Natural killer cell (primary cell): ENCODE results near the gene ANGPTL2. TPM values are rescaled to one million over a fixed set of nuclear protein-coding genes. Genes with fewer than 3 reads are reported as not detected.

Source experiments
- ATAC-seq, 3 donors: fragments of 150-1000 bp in 2 of 3; fragments of 200-7000 bp in 1 of 3; cut with Tn5 transposase; 1 replicate in 1 of 3; 2 replicates in 2 of 3; pipeline ENCODE4 v1.10.0; 2021; ENCODE audit warnings: mild to moderate bottlenecking in 2 of 3, moderate library complexity in 2 of 3
- DNase-seq, 2 donors: peaks; one replicate each; pipeline versions ENCODE4 v3.0.0 to v3.0.0-alpha.2; 2013 to 2021; ENCODE audit warnings: mixed read lengths in 1 of 2
- H3K27ac ChIP-seq: one replicate; pipeline ENCODE4 v1.5.1; 2013; ENCODE audit warnings: mild to moderate bottlenecking, low read length
- H3K27me3 ChIP-seq: one replicate; pipeline ENCODE4 v1.6.1; 2013; ENCODE audit warnings: low read length; ENCODE audit not compliant: control insufficient read depth, insufficient read depth
- H3K36me3 ChIP-seq: one replicate; pipeline ENCODE4 v1.6.1; 2013; ENCODE audit warnings: low read length; ENCODE audit not compliant: control insufficient read depth, insufficient read depth
- H3K4me1 ChIP-seq: one replicate; pipeline ENCODE4 v1.6.1; 2013; ENCODE audit warnings: low read length; ENCODE audit not compliant: control insufficient read depth, insufficient read depth
- H3K4me3 ChIP-seq: one replicate; pipeline ENCODE4 v1.5.1; 2013; ENCODE audit warnings: low read length
- H3K9me3 ChIP-seq: one replicate; pipeline ENCODE4 v1.6.1; 2013; ENCODE audit warnings: low read length; ENCODE audit not compliant: control insufficient read depth, insufficient read depth
- H3K27ac Mint-ChIP-seq, 2 donors: one replicate each; pipeline ENCODE4 v1.8.0; 2022; ENCODE audit warnings: mild to moderate bottlenecking in 2 of 2, mixed read lengths in 2 of 2, moderate library complexity in 1 of 2
- H3K27me3 Mint-ChIP-seq, 2 donors: one replicate each; pipeline ENCODE4 v1.8.0; 2022; ENCODE audit warnings: low read depth in 2 of 2, mixed read lengths in 2 of 2
- H3K36me3 Mint-ChIP-seq: one replicate; pipeline ENCODE4 v1.8.0; 2022; ENCODE audit warnings: mixed read lengths
- H3K4me1 Mint-ChIP-seq, 2 donors: one replicate each; pipeline ENCODE4 v1.8.0; 2022; ENCODE audit warnings: mixed read lengths in 2 of 2
- H3K4me3 Mint-ChIP-seq: one replicate; pipeline ENCODE4 v1.8.0; 2022; ENCODE audit warnings: mild to moderate bottlenecking, moderate library complexity, mixed read lengths
- H3K9me3 Mint-ChIP-seq, 2 donors: one replicate each; pipeline ENCODE4 v1.8.0; 2022; ENCODE audit warnings: mixed read lengths in 2 of 2
- WGBS: methylation state at CpG from one replicate; pipeline ENCODE4 v1.1.7; 2013; ENCODE audit warnings: missing lambda C conversion rate; ENCODE audit not compliant: insufficient coverage; 5-methylcytosine and 5-hydroxymethylcytosine counted together
- intact Hi-C: fragments of 100-400 bp; cut with micrococcal nuclease; formaldehyde crosslinking; loops from one replicate; pipeline ENCODE4 v1.14.2; 2022
- total RNA-seq, 4 donors: library from RNA; stranded (reverse); fragments of 120-200 nt in 1 of 4; gene quantifications; one replicate each; pipeline versions ENCODE4 v1.2.3 to v1.2.4, GENCODE V29; 2013 to 2022
- TF ChIP-seq, protein P1 (sequence below): fragments of 200-600 bp; IDR thresholded peaks from one replicate; pipeline ENCODE4 v1.8.0; 2022; ENCODE audit warnings: antibody characterized with exemption

The ANGPTL2 gene
- total RNA-seq, 3 donors from 2014 or later (not counting 1 experiment from before 2014, with no cell fraction given): not detected

DNA sequence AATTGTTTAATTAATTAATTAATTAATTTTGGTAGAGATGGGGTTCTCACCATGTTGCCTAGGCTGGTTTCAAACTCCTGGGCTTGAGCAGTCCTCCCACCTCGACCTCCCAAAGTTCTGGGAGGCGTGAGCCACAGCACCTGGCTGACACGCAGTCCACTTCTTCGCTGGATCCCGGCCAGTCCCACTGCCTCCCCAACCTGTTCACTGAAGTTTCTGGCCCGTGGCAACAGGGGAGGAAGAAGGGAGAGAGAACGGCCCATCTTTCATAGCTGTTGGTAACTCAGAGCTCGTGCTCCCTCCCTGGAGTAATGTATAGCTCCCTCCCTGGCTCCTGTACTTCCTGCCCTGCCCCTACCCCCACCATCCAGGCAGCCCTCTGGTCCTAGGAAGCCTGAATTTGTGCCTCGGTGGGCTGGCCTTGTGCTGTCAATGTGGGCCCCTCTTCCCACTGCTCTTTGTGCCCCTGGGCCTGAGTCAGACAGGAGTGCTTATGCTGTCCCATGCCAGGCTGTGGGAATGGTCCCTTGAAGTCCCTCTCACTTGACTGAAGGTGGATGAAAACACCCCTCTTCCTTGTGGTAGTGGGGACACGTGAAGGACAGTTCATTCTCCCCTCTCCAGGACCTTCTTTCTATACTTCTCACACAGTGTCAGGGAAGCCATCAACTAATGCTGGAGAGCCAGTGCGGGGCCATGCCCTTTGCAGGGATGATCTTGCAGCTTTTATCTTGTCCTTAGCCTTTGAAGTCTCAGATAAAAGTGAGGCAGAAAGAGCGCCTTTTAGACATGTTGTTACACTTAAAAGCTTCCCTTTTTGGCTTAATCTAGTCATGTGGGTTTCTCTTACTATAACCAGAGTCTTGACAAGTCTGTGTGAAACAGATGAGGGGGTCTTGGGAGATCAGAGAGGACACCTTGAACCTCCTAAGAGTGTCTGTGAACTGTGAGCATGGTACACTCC is 38.1 kb downstream of the ANGPTL2 start:
- Histone ChIP-seq H3K27me3 (no peaks in the 10 kb centered on the region), H3K36me3 (no peaks in the 10 kb centered on the region), H3K4me1 (no peaks in the 10 kb centered on the region), H3K9me3 (no peaks in the 10 kb centered on the region), H3K27ac (no peak overlapping the region), H3K4me3 (no peak overlapping the region)
- peak in 1 of 2 donors; percentile 22 for DNase-seq
- Mint-ChIP-seq H3K4me1 (no peaks in the 10 kb centered on the region), H3K27ac (no peak overlapping the region), H3K36me3 (no peaks in the 10 kb centered on the region), H3K9me3 (no peaks in the 10 kb centered on the region), H3K27me3 (no peaks in the 10 kb centered on the region), H3K4me3 (no peak overlapping the region)
- TF ChIP-seq, protein P1, sequence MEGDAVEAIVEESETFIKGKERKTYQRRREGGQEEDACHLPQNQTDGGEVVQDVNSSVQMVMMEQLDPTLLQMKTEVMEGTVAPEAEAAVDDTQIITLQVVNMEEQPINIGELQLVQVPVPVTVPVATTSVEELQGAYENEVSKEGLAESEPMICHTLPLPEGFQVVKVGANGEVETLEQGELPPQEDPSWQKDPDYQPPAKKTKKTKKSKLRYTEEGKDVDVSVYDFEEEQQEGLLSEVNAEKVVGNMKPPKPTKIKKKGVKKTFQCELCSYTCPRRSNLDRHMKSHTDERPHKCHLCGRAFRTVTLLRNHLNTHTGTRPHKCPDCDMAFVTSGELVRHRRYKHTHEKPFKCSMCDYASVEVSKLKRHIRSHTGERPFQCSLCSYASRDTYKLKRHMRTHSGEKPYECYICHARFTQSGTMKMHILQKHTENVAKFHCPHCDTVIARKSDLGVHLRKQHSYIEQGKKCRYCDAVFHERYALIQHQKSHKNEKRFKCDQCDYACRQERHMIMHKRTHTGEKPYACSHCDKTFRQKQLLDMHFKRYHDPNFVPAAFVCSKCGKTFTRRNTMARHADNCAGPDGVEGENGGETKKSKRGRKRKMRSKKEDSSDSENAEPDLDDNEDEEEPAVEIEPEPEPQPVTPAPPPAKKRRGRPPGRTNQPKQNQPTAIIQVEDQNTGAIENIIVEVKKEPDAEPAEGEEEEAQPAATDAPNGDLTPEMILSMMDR: no peak
- ATAC-seq: no peak
- intact Hi-C loops: no loop called here
- 83% methylated on average over 11 of the region's 12 CpGs for WGBS

DNA sequence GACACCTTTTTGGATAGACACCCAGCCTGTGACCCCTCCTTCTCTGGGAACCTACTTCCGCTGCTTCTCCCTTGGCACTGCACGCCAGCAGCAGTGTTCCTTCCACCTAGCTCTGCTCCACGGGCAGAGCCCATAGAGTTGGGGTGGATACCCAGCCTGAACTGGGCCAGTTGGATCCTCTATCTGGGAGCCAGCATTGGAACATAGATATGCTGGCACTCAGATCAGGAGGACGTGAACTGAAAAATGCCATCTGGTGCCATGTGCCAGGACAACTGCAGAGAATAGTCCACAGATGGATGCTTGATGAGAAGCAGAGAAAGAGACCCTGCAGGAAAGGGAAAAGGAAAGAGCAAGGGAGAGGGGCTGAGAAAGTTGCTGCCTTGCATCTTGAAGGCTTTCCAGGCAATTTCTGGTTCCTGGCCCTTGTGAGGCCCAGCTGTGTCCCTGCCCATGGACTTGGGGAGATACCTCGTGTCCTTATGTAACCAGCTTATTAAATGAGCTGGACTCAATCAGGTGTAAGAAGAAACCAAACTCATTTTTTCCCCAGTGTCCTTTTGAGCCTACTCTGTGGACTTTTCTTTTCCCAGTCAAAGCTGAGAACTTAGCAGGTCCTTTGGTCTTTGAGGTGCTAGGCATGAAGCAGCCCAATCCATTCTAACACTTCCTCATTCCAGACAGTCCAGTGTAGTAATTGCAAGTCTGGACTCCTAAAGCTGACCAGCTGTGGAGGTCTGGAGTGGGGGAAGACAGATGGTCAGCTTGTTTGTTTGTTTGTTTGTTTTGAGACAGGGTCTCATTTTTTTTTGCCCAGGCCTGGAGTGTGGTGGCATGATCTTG is 39.1 kb downstream of the ANGPTL2 start:
- Histone ChIP-seq H3K4me3 (no peak overlapping the region), H3K4me1 (no peaks in the 10 kb centered on the region), H3K27ac (no peak overlapping the region), H3K9me3 (no peaks in the 10 kb centered on the region), H3K27me3 (no peaks in the 10 kb centered on the region), H3K36me3 (no peaks in the 10 kb centered on the region)
- ATAC-seq: no peak
- H3K27ac Mint-ChIP-seq: no peak overlapping the region
- 90% methylated on average over 5 of the region's 5 CpGs for WGBS
- intact Hi-C loops: no loop called here
- DNase-seq: no peak
- no peak overlapping the region for H3K4me3 Mint-ChIP-seq
- no peaks in the 10 kb centered on the region for H3K9me3 Mint-ChIP-seq
- TF ChIP-seq, protein P1: no peak
- H3K4me1 Mint-ChIP-seq: no peaks in the 10 kb centered on the region
- H3K36me3 Mint-ChIP-seq: no peaks in the 10 kb centered on the region
- H3K27me3 Mint-ChIP-seq: no peaks in the 10 kb centered on the region

DNA sequence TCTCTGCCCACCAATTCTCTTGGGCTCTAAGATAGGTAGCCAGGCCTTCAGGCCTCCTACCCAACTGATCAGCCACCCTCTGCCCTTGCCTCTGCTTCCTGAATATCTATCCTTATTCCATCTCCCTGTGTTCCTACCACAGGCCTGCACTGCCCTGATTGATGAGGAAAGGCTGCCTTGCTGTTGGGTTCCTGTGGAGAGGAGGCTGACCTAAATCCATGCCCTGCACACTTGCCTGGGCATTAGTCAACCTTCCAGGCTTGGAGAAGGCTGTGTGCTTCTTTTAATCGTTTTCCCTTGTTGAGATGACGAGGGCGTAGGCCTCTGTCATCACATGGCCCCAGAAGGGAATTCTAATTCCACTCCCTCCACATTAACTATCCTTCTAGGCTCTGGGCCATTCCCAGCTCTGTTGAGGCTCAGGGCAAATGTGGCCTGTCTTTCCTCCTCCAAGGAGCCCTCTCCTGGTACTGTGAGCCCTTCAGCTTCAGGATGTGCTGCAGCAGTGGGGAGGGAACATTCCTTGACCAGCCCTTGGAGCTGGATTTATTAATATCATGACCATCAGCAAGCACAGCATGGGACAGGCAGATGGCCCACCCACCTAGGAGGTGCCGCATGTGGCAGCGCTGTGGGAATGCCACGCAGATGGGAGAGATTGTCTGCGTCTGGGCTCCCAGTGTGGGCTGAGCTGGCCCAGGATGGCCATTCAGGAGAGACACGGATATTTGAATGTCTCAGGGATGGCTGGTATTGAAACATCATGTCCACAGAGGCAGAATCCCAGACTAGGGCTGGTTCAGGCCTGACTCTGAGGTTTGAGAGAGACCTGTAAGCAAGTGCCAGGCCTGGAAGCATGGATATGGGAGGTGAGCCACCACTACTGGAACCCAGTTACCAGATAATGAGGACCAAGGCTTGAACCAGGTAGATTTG is 40.9 kb downstream of the ANGPTL2 start:
- TF ChIP-seq, protein P1: no peak
- Histone ChIP-seq H3K27me3 (no peaks in the 10 kb centered on the region), H3K36me3 (no peaks in the 10 kb centered on the region), H3K4me3 (no peak overlapping the region), H3K9me3 (no peaks in the 10 kb centered on the region), H3K27ac (no peak overlapping the region), H3K4me1 (no peaks in the 10 kb centered on the region)
- ATAC-seq: no peak
- DNase-seq: no peak
- Mint-ChIP-seq H3K36me3 (no peaks in the 10 kb centered on the region), H3K27me3 (peaks cover 0 to 4% of the 10 kb centered on the region in 2 donors), H3K9me3 (no peaks in the 10 kb centered on the region), H3K4me3 (no peak overlapping the region), H3K27ac (no peak overlapping the region), H3K4me1 (no peaks in the 10 kb centered on the region)
- intact Hi-C loops: no loop called here
- WGBS: 91% methylated on average over 8 of the region's 8 CpGs
